ENCODE data around the gene RS1.

DNA sequence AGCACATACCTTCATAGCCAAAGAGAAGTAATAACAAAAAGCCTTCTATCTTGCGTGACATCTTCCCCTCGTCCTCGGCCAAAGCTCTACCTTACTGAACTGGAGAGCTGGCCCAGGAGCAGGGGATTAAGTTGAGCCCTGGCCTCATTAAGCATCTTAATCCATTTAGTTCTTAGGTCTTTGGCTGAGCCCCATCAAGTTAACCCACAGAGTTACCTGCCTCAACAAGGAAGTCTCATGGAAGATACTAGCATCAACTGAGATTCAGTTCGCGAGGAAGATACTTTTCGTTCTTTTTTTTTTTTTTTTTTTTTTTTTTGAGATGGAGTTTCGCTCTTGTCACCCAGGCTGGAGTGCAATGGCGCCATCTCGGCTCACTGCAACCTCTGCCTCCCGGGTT lies at the start of gene RS1:
- no peak for TF ChIP-seq CEBPB (tag; IDR thresholded peaks at IDR 0.05)
- no peak for TF ChIP-seq L3MBTL2 (IDR thresholded peaks at IDR 0.05)
- no peak for TF ChIP-seq EZH2 (IDR thresholded peaks at IDR 0.05; ENCODE audit: borderline replicate concordance, low read depth, low read length)
- no peak for TF ChIP-seq MYC (IDR thresholded peaks at IDR 0.05; ENCODE audit: low read depth, low read length)
- no peak for TF ChIP-seq MYC (CRISPR knock-in tag; IDR thresholded peaks at IDR 0.05; ENCODE audit: borderline replicate concordance, low read depth)
- TF ChIP-seq DDX20 (tag; IDR thresholded peaks at IDR 0.05; ENCODE audit: low read depth): no peak
- no peak for TF ChIP-seq ZNF354B (CRISPR knock-in tag; IDR thresholded peaks at IDR 0.05)
- TF ChIP-seq, protein P1, sequence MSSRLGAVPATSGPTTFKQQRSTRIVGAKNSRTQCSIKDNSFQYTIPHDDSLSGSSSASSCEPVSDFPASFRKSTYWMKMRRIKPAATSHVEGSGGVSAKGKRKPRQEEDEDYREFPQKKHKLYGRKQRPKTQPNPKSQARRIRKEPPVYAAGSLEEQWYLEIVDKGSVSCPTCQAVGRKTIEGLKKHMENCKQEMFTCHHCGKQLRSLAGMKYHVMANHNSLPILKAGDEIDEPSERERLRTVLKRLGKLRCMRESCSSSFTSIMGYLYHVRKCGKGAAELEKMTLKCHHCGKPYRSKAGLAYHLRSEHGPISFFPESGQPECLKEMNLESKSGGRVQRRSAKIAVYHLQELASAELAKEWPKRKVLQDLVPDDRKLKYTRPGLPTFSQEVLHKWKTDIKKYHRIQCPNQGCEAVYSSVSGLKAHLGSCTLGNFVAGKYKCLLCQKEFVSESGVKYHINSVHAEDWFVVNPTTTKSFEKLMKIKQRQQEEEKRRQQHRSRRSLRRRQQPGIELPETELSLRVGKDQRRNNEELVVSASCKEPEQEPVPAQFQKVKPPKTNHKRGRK (tag; IDR thresholded peaks at IDR 0.05): no peak

All from K562 (cell line).